HG03175 (cell line): Measurements from ENCODE around the gene AKR7A3.
A peak's percentile ranks its signal among the peaks of the same experiment; 100 is the strongest.
"Not testable (repeated sequence)": the region's sequence is repeated elsewhere in the genome, so short reads cannot be mapped to it uniquely, and the experiment has no call there.

Experiments used
- ATAC-seq: cut with Tn5 transposase; IDR thresholded peaks from one replicate; pipeline ENCODE4 v1.9.1; 2021; ENCODE audit warnings: mild to moderate bottlenecking, moderate library complexity; ENCODE audit not compliant: unreplicated experiment

AKR7A3 gene

DNA sequence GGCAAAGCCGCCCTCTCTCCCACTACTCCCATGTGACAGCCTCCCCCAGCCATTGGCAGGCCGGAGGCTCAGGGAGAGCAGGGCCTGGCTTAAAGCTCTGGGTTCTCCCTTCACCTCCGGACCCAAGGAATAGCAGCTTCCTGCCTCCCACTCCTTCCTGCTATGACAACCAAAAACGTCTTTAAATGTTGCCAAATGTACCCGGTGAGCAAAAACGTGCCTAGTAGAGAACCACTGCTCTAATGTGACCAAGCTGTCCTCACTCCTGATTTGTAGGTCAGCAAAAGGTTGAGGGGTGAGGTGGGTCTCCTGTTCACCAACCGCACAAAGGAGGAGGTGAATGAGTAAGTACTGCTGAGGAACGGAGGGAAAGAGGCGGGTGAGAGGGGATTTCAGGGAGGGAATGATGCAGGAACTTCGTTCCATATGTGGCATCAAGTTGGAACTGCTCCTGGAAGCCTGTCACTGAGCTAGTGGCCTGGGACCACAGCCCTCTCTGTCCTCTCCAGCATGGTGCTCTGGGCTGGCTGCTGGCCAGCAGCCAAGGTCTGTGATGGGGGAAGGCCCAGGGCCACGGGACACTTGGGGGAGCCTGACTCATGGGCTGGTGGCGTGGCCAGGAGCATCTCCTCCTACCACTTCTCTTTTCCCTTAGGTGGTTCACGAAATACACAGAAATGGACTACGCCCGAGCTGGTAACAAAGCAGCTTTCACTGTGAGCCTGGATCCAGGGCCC, 31.2 kb downstream of the AKR7A3 start:
- no peak for ATAC-seq

DNA sequence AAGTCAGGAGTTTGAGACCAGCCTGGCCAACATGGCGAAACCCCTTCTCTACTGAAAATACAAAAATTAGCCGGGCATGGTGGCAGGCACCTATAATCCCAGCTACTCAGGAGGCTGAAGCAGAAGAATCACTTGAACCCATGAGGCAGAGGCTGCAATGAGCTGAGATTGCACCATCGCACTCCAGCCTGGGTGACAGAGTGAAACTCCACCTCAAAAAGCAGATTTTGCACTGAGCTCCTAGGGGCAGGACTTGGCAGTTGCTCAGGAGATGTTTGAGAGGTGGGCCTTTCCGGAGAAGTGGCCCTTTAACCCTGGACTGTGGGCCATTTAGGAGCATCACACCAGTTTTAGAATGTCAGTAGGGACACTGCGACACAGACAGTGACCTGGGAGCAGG, 32.3 kb downstream of the AKR7A3 start:
- not testable (repeated sequence) for ATAC-seq

DNA sequence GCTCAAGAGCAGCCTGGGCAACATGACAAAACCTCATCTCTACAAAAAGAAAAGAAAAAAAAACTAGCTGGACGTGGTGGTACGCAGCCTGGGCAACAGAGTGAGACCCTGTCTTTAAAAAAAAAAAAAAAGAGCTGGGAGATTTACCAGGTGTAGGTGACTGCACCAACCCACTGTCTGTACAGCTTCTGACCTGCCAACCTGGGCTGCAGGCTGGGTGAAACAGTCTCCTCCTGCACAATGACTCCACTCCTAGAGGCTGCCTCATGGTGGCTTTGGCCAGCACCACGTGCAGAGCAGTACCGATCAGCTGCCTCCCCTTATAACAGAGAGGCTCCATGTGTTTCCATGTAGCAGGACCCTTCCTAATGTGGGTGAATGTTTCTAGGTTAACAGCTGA, 33.3 kb downstream of the AKR7A3 start:
- ATAC-seq: no peak

DNA sequence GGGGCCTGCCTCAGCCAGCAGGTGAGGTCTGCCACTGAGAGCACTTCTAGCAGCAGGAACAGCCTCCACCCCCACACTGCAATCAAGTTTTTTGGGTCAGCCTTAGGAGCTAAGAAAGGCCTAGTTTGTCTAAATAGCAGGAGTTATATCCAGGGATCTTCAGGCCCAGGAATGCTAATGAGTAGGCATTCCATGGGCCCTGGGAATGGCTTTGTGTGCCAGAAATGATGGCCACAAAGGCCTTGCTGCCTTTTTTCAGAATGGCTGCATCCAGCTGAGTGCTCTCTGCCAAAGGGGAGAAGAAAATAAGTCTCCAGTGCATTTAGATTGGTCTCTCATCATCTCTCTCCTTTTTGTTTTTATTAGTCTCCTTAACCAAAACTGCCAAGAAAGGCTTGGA, 34.2 kb downstream of the AKR7A3 start:
- ATAC-seq: no peak

DNA sequence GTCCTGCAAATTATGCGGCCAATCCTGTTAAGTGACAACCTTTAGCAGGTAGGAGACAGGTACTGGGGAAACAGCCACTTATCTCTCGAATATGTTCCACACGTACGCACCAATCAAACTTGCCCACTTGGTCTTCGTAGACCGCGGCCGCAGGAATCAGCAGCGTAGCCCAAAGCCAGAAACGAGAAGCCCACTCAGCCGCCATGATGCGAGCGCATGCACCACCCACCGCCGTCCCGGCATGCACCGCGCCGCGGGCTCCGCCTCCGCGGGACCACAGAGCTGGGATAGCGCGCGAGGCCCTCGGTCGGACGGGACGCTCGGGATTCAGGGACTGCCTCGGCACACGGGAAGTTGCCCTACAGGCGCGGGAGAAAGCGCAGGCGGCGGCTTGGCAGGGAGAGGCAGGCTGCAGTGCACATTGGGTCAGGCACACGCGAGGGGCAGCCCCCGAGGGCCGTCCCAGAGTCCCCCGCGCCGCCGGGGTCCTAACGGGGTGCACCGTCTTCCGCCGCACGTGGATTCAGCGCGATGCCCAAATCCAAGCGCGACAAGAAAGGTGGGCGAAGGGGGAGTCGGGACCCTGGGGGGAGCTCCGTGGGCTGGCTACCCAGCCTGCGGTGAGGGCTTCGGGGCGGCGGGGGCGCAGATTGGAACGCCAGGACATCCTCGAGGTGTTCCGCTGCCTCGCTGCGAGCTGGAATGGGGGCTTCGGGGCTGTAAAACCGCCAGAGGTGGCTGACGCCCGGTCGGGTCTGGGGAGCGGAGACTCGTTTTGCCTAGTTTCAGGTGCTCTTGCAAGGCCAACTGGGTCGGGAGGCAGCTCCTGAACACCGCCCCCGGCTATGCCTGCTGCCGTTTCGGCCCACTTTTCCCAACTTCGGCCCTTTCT, 37.0 kb downstream of the AKR7A3 start, which contains the start of the genes EMC1 and MRTO4:
EMC1 (minus strand) TSS at position 220 of the 892 bp plus-strand sequence; CDS start at position 205, 15 bp downstream.
MRTO4 (plus strand) TSS at position 501 of the 892 bp plus-strand sequence; CDS start at position 532, 31 bp downstream.
- ATAC-seq: peak; percentile 77

DNA sequence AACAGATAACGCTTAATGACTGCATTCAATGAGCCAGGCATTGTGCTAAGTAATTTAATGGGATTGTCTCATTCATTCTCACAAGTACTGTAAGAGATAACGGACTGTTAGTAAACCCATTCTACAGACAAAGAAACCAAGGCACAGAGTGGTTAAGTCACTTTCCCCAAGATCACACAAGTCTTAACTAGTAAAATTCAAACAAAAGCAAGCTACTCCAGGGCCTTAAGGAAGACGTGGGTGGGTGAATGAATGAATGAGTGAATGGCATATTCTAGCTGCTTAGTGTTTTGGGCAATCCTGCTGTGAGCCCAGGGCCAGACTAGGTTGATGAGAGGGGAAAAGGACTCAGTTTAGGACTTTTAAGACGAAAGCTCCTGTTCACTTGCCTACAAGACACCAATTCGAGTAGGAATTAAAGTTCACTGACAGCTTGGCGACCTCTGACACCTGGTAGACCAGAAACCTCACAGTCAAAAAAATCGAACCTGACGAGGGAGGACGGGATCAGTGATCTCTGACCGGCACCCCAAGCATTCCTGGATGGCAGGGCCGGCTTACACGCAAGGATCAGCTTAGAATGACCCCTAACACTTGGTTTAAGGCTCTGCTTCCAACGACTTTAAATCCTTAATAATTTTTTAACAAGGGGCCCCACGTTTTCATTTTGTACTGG, 37.8 kb downstream of the AKR7A3 start:
- ATAC-seq: no peak

DNA sequence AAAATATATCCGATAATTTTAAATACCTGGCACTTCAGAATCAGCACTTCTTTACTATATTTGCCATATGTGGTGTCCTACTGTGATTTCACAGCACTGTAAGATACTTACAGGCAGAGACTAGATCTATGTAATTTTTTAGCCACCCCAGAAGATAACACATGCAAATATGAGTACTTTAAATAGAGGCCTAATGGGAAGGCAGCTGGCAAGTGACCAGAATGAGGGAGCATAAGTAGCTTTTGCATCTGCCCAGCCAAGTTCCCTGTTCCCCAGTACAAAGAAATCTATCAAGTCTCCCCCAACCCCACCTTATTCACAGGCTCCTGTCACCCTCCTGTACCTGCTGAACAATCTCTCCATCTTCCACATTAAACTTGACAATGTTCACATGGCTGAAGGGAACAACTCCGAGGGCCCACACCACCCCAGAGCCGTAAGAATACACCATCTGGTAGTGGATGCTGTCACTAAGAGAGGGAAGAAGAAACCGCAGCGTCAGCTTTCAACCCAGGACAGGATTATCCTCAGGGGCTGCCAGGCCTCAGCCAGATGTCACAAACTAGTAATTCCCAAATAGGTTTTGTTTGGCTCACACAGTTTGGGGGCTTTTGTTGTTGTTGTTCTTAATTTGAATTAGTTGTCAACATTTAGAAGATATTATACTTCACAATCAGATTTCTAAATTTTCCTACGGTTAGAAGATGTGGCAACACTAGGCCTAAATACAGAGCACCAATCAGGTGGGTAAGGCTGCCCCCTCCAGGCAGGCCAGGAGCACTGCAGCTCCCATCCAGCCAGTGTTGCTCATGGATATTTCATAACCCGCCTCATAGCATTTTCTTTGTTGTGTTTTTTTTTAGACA, 47.7 kb downstream of the AKR7A3 start:
- no peak for ATAC-seq

DNA sequence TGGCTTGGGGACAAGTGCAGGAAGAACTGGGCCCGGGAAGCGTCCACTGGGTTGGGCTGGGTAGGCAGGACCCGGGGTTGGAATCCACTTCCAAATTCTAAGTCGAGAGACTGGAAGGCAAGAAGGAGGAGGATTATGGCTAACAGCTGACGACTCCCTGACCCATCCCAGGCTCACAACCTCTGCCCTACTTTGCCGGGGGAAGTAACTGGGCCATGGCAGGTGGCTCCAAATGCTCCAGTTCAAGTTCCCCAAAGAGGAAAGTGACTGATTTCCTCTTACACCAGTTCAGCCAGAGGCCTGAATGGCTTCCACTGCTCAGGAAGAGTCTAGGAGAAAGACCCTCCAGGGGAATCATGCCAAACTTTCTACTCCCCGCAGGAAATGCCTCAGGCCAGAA, 48.7 kb downstream of the AKR7A3 start:
- no peak for ATAC-seq

DNA sequence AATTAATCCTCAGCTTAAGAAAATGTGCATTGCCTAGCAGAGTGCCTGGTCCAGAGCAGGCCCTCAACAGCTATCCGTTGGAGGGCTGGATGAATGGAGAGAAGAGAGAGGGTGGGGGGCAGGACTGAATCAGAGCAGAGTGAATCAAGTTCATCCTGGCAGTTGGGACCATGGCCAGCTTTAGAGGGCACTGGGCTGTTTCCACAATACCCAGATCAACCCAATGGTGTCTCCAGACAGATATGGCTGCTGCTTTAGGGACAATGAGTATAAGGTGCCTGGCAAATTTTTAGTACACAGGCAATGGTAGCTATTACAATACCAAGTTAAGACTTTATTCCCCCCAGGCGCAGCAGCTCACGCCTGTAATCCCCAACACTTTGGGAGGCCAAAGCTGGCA, 54.3 kb downstream of the AKR7A3 start:
- ATAC-seq: no peak
